ENCODE measurements around the gene WDR64. TPM values are rescaled to one million over a fixed set of nuclear protein-coding genes. Genes with fewer than 3 reads are reported as not detected.

Gene WDR64
- total RNA-seq, 2 donors from 2014 or later, result not detected

GRCh38 chr1:241817956-241818612 is 166.0 kb downstream of the WDR64 start:
- no peak overlapping the region for H3K27ac ChIP-seq (ENCODE audit: low read depth, low read length)
- peaks cover 33% of the 10 kb centered on the region for H3K27me3 ChIP-seq (ENCODE audit: control insufficient read depth, insufficient read depth, low read length, poor library complexity, severe bottlenecking)
- Mint-ChIP-seq H3K4me3 (no peak overlapping the region), H3K27ac (no peak overlapping the region), H3K4me1 (no peaks in the 10 kb centered on the region), H3K27me3 (ENCODE audit: insufficient read depth) (peaks cover 9% of the 10 kb centered on the region), H3K36me3 (ENCODE audit: low read depth) (no peaks in the 10 kb centered on the region), H3K9me3 (no peaks in the 10 kb centered on the region)
- H3K9me3 ChIP-seq (ENCODE audit: control insufficient read depth, low read length), result no peaks in the 10 kb centered on the region
- H3K4me3 ChIP-seq (ENCODE audit: low read length), result no peak overlapping the region
- DNase-seq, result no peak
- no peak for TF ChIP-seq CTCF (conservative IDR thresholded peaks at IDR 0.05)
- 70 to 86% methylated on average over 2 to 3 of the region's 3 CpGs for WGBS, 2 experiments (ENCODE audit: insufficient coverage in 1 of 2, insufficient read length in 1 of 2)
- H3K9ac ChIP-seq (ENCODE audit: extremely low read depth, low read length, poor library complexity, severe bottlenecking), result no peak overlapping the region
- H3K36me3 ChIP-seq (ENCODE audit: control insufficient read depth, insufficient read depth, low read length), result no peaks in the 10 kb centered on the region
- no peaks in the 10 kb centered on the region for H3K4me1 ChIP-seq (ENCODE audit: control insufficient read depth, insufficient read depth, low read length)

DNA sequence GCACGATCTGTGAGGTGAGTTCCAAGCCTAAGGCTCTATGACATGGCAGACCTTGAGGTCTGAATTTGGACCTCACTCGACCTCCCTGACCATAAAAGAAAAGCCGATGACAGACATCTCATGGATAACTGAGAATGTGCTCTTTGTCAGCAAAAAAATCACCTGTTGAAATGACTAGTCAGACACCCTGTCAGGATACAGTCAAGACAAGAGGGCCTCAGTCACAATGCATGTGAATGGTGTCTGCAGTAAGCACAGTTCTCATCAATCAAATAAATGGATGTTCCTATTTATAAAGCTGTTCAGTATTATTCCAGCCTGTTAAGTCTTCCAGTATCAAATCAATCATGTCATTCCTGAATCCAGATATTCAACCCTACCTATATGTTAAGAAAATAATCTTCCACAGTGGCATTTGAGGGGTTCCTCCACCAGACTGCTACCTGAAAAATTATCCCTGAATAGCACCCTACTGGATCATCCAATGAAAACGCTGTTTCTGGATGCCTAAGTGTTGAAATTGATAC is 167.3 kb downstream of the WDR64 start:
- Histone ChIP-seq H3K27ac (ENCODE audit: low read depth, low read length) (no peak overlapping the region), H3K9ac (ENCODE audit: extremely low read depth, low read length, poor library complexity, severe bottlenecking) (no peak overlapping the region), H3K4me1 (ENCODE audit: control insufficient read depth, insufficient read depth, low read length) (no peaks in the 10 kb centered on the region), H3K4me3 (ENCODE audit: low read length) (no peak overlapping the region), H3K27me3 (ENCODE audit: control insufficient read depth, insufficient read depth, low read length, poor library complexity, severe bottlenecking) (peaks cover 33% of the 10 kb centered on the region), H3K9me3 (ENCODE audit: control insufficient read depth, low read length) (no peaks in the 10 kb centered on the region), H3K36me3 (ENCODE audit: control insufficient read depth, insufficient read depth, low read length) (no peaks in the 10 kb centered on the region)
- peaks cover 9% of the 10 kb centered on the region for H3K27me3 Mint-ChIP-seq (ENCODE audit: insufficient read depth)
- no peak for TF ChIP-seq CTCF (conservative IDR thresholded peaks at IDR 0.05)
- 80 to 91% methylated on average over 3 to 4 of the region's 4 CpGs for WGBS, 2 experiments (ENCODE audit: insufficient coverage in 1 of 2, insufficient read length in 1 of 2)
- no peak for DNase-seq
- H3K9me3 Mint-ChIP-seq, result no peaks in the 10 kb centered on the region
- no peak overlapping the region for H3K4me3 Mint-ChIP-seq
- no peak overlapping the region for H3K27ac Mint-ChIP-seq
- H3K4me1 Mint-ChIP-seq, result no peaks in the 10 kb centered on the region
- H3K36me3 Mint-ChIP-seq (ENCODE audit: low read depth), result no peaks in the 10 kb centered on the region

GRCh38 chr1:241821363-241821762 is 169.3 kb downstream of the WDR64 start:
- Mint-ChIP-seq H3K27me3 (ENCODE audit: insufficient read depth) (peaks cover 9% of the 10 kb centered on the region), H3K4me3 (no peak overlapping the region), H3K27ac (no peak overlapping the region), H3K9me3 (no peaks in the 10 kb centered on the region), H3K36me3 (ENCODE audit: low read depth) (no peaks in the 10 kb centered on the region), H3K4me1 (no peaks in the 10 kb centered on the region)
- H3K9ac ChIP-seq (ENCODE audit: extremely low read depth, low read length, poor library complexity, severe bottlenecking), result no peak overlapping the region
- no peak overlapping the region for H3K27ac ChIP-seq (ENCODE audit: low read depth, low read length)
- DNase-seq, result no peak
- WGBS, 2 experiments (ENCODE audit: insufficient coverage in 1 of 2, insufficient read length in 1 of 2), result 89 to 96% methylated on average over 4 of the region's 4 CpGs
- no peaks in the 10 kb centered on the region for H3K9me3 ChIP-seq (ENCODE audit: control insufficient read depth, low read length)
- no peak for TF ChIP-seq CTCF (conservative IDR thresholded peaks at IDR 0.05)
- no peak overlapping the region for H3K4me3 ChIP-seq (ENCODE audit: low read length)
- no peaks in the 10 kb centered on the region for H3K4me1 ChIP-seq (ENCODE audit: control insufficient read depth, insufficient read depth, low read length)
- no peaks in the 10 kb centered on the region for H3K36me3 ChIP-seq (ENCODE audit: control insufficient read depth, insufficient read depth, low read length)
- peaks cover 33% of the 10 kb centered on the region for H3K27me3 ChIP-seq (ENCODE audit: control insufficient read depth, insufficient read depth, low read length, poor library complexity, severe bottlenecking)
